ENCODE results near the gene GABRB2. TPM values are rescaled to one million over a fixed set of nuclear protein-coding genes. Genes with fewer than 3 reads are reported as not detected.

Gene GABRB2
- total RNA-seq, 1 experiment from 2014 or later: not detected

DNA sequence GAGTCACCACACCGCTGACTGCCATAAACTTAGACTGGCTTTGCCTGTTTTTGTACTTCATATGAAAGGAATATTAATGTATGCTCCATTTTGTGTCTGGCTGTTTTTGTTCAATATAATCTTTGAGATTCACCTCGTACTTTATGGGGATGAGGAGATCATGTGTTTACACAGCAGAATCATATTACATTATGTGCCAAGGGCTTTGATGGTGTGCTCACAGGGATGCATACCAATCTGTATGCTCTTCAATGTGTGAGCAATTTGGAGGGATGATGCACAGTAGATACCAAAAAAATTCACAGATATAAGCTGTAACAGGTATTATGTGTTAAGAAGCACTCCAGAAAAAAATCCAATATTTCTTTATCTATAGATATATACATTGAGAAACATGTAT lies 113.7 kb downstream of the GABRB2 start:
- no peak for DNase-seq (ENCODE audit: low read depth, low spot score)
- CTCF ChIA-PET: no interaction called here
- no TSS peak for BruUV-seq (replicated peaks)
- Histone ChIP-seq H3K27ac (ENCODE audit: low read length) (no peak overlapping the region), H3K4me1 (ENCODE audit: control insufficient read depth, insufficient read depth, low read length) (no peaks in the 10 kb centered on the region), H3K36me3 (ENCODE audit: control insufficient read depth, insufficient read depth, low read length) (no peaks in the 10 kb centered on the region), H3K9me3 (ENCODE audit: control insufficient read depth, insufficient read depth, low read depth, low read length) (no peaks in the 10 kb centered on the region), H3K27me3 (ENCODE audit: control insufficient read depth, insufficient read depth, low read length) (no peaks in the 10 kb centered on the region), H3K4me3 (ENCODE audit: low read depth in 2 of 2, low read length in 2 of 2) (no peak overlapping the region)
- no peak for ATAC-seq
- TF ChIP-seq, protein P1, sequence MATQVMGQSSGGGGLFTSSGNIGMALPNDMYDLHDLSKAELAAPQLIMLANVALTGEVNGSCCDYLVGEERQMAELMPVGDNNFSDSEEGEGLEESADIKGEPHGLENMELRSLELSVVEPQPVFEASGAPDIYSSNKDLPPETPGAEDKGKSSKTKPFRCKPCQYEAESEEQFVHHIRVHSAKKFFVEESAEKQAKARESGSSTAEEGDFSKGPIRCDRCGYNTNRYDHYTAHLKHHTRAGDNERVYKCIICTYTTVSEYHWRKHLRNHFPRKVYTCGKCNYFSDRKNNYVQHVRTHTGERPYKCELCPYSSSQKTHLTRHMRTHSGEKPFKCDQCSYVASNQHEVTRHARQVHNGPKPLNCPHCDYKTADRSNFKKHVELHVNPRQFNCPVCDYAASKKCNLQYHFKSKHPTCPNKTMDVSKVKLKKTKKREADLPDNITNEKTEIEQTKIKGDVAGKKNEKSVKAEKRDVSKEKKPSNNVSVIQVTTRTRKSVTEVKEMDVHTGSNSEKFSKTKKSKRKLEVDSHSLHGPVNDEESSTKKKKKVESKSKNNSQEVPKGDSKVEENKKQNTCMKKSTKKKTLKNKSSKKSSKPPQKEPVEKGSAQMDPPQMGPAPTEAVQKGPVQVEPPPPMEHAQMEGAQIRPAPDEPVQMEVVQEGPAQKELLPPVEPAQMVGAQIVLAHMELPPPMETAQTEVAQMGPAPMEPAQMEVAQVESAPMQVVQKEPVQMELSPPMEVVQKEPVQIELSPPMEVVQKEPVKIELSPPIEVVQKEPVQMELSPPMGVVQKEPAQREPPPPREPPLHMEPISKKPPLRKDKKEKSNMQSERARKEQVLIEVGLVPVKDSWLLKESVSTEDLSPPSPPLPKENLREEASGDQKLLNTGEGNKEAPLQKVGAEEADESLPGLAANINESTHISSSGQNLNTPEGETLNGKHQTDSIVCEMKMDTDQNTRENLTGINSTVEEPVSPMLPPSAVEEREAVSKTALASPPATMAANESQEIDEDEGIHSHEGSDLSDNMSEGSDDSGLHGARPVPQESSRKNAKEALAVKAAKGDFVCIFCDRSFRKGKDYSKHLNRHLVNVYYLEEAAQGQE (IDR thresholded peaks at IDR 0.05; ENCODE audit: insufficient read depth in 1 of 2, low read depth in 2 of 2, low read length in 1 of 2): no peak
- TF ChIP-seq, protein P2, sequence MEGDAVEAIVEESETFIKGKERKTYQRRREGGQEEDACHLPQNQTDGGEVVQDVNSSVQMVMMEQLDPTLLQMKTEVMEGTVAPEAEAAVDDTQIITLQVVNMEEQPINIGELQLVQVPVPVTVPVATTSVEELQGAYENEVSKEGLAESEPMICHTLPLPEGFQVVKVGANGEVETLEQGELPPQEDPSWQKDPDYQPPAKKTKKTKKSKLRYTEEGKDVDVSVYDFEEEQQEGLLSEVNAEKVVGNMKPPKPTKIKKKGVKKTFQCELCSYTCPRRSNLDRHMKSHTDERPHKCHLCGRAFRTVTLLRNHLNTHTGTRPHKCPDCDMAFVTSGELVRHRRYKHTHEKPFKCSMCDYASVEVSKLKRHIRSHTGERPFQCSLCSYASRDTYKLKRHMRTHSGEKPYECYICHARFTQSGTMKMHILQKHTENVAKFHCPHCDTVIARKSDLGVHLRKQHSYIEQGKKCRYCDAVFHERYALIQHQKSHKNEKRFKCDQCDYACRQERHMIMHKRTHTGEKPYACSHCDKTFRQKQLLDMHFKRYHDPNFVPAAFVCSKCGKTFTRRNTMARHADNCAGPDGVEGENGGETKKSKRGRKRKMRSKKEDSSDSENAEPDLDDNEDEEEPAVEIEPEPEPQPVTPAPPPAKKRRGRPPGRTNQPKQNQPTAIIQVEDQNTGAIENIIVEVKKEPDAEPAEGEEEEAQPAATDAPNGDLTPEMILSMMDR (IDR thresholded peaks at IDR 0.05): no peak
- no peak for TF ChIP-seq TCF7L2 (IDR thresholded peaks at IDR 0.05; ENCODE audit: low read depth, low read length)
- TF ChIP-seq POLR2AphosphoS5 (IDR thresholded peaks at IDR 0.05; ENCODE audit: low read depth, low read length): no peak
- no peak for TF ChIP-seq SIN3A (IDR thresholded peaks at IDR 0.05; ENCODE audit: borderline replicate concordance, insufficient read depth, low read depth, low read length)
- intact Hi-C loops (cut with micrococcal nuclease; ENCODE audit: unreplicated experiment): no loop called here
- in situ Hi-C loops (cut with HindIII; ENCODE audit: low pct_unique_long_range_greater_than_20kb, low sequenced_read_pairs): no loop called here
- POLR2A ChIA-PET: no interaction called here

DNA sequence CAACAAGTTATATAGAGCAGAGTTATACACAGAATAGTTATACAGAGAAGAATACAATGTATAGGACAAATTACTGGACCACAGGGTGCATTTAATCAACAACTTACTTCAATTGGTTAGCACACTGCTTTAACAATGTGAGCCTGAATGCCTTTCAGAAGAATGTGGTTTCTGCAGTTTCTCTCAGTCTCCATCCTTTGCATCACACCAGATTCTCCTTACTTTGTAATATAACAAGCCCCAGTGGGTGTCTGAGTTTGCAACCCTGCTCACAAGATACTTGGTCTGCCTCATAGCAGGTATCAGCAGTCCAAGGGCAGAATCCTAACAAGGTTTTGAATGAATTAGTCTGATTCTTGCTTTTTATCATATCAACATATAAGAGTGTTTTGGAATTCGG lies 114.6 kb downstream of the GABRB2 start:
- no peaks in the 10 kb centered on the region for H3K9me3 ChIP-seq (ENCODE audit: control insufficient read depth, insufficient read depth, low read depth, low read length)
- in situ Hi-C loops (cut with HindIII; ENCODE audit: low pct_unique_long_range_greater_than_20kb, low sequenced_read_pairs): no loop called here
- ATAC-seq (no peak), DNase-seq (ENCODE audit: low read depth, low spot score) (no peak)
- H3K4me3 ChIP-seq (ENCODE audit: low read depth in 2 of 2, low read length in 2 of 2): no peak overlapping the region
- POLR2A ChIA-PET: no interaction called here
- H3K27me3 ChIP-seq (ENCODE audit: control insufficient read depth, insufficient read depth, low read length): no peaks in the 10 kb centered on the region
- TF ChIP-seq, protein P2 (IDR thresholded peaks at IDR 0.05): no peak
- TF ChIP-seq, protein P1 (IDR thresholded peaks at IDR 0.05; ENCODE audit: insufficient read depth in 1 of 2, low read depth in 2 of 2, low read length in 1 of 2): no peak
- no peak for TF ChIP-seq TCF7L2 (IDR thresholded peaks at IDR 0.05; ENCODE audit: low read depth, low read length)
- no TSS peak for BruUV-seq (replicated peaks)
- intact Hi-C loops (cut with micrococcal nuclease; ENCODE audit: unreplicated experiment): no loop called here
- H3K4me1 ChIP-seq (ENCODE audit: control insufficient read depth, insufficient read depth, low read length): no peaks in the 10 kb centered on the region
- H3K36me3 ChIP-seq (ENCODE audit: control insufficient read depth, insufficient read depth, low read length): no peaks in the 10 kb centered on the region
- CTCF ChIA-PET: no interaction called here
- H3K27ac ChIP-seq (ENCODE audit: low read length): no peak overlapping the region

All from Panc1 (cell line).